HepG2 (cell line): Measurements from ENCODE around the gene SKP2. TPM values are rescaled to one million over a fixed set of nuclear protein-coding genes. Genes with fewer than 3 reads are reported as not detected.

Experiments used
- microRNA counts: library from miRNA; unstranded; fragments of <30 nt; microRNA quantifications from one replicate; lab custom pipeline; 2015
- microRNA-seq: library from miRNA; unstranded; fragments of <30 nt; microRNA quantifications from one replicate; pipeline ENCODE4, GENCODE V29; 2020
- polyA plus RNA-seq, 8 experiments: library from polyadenylated mRNA; depleted of rRNA in 3 of 8; stranded (reverse) in 7 of 8; unstranded in 1 of 8; fragments of >200 nt; fragmentation: Illumina TruSeq in 4 of 8; extraction: Trizol in 4 of 8; gene quantifications; 2 replicates each; pipeline versions ENCODE4 v1.2.1 to v1.2.3, GENCODE V29; 2011 to 2016; ENCODE audit warnings: low read depth in 4 of 8, missing spikeins in 1 of 8, mixed read lengths in 1 of 8; ENCODE audit not compliant: insufficient read depth in 1 of 8
- small RNA-seq, 3 experiments: library from RNA; depleted of rRNA; stranded (forward); fragments of <200 nt; gene quantifications; one replicate each; pipeline ENCODE3, GENCODE V24; 2012; ENCODE audit warnings: low read depth in 2 of 3, low replicate concordance in 1 of 3; ENCODE audit not compliant: insufficient read length in 3 of 3, insufficient read depth in 2 of 3
- total RNA-seq, 5 experiments: library from RNA; depleted of rRNA; stranded (reverse); fragments of >200 nt; fragmentation: Illumina TruSeq; extraction: Trizol; gene quantifications; 2 replicates each; pipeline ENCODE4 v1.2.3, GENCODE V29; 2016; ENCODE audit warnings: low read depth in 1 of 5

SKP2 gene
- total and polyA plus RNA-seq, 2 of the 13 experiments (the other 11 are each of a cell fraction or from before 2014, with no cell fraction given) = 29.6 to 84.1 TPM

MicroRNAs encoded within 50 kb of the gene (microRNA counts, 767-probe panel; counts per million panel counts)
- microRNA hsa-miR-580 (lab: Ali Mortazavi, UCI) = not detected

Small RNA genes within 50 kb of the gene (microRNA-seq; reads per million reads assigned to microRNA genes)
- gene MIR580 = 3.7 reads per million, percentile 25 among the genes with 10 or more reads in this experiment

Small RNA genes within 50 kb of the gene (small RNA-seq; reads per million reads assigned to genes)
- gene MIR580 = 0 to 10.1 (median 6.8) reads per million in 3 experiments
- 0 reads per million in 3 experiments for gene RNU6-1305P

Other genes starting within 250 kb of the SKP2 start
- gene CAPSL, start 213.5 kb upstream of the SKP2 start, total RNA-seq (2016; rRNA removed; fragmentation: Illumina TruSeq; extraction: Trizol) = not detected in 2 replicates
- not detected in 2 replicates for gene CAPSL, start 213.5 kb upstream of the SKP2 start, polyA plus RNA-seq (2011; rRNA removed)
- not detected in 2 replicates for gene UGT3A1, start 160.7 kb upstream of the SKP2 start, total RNA-seq (2016; rRNA removed; fragmentation: Illumina TruSeq; extraction: Trizol)
- not detected in 2 replicates for gene UGT3A1, start 160.7 kb upstream of the SKP2 start, polyA plus RNA-seq (2011; rRNA removed)
- not detected in 2 replicates for gene UGT3A2, start 85.2 kb upstream of the SKP2 start, total RNA-seq (2016; rRNA removed; fragmentation: Illumina TruSeq; extraction: Trizol)
- gene UGT3A2, start 85.2 kb upstream of the SKP2 start, polyA plus RNA-seq (2011; rRNA removed) = not detected in 2 replicates
- gene LMBRD2, start 224 bp upstream of the SKP2 start, total RNA-seq (2016; rRNA removed; fragmentation: Illumina TruSeq; extraction: Trizol) = 1.8 and 4.7 TPM in 2 replicates
- gene LMBRD2, start 224 bp upstream of the SKP2 start, polyA plus RNA-seq (2011; rRNA removed) = 2.0 TPM in 2 replicates
- 71.4 and 94.9 TPM in 2 replicates for gene NADK2, start 89.8 kb downstream of the SKP2 start, total RNA-seq (2016; rRNA removed; fragmentation: Illumina TruSeq; extraction: Trizol)
- gene NADK2, start 89.8 kb downstream of the SKP2 start, polyA plus RNA-seq (2011; rRNA removed) = 13.9 and 14.6 TPM in 2 replicates
- gene RANBP3L, start 149.8 kb downstream of the SKP2 start, total RNA-seq (2016; rRNA removed; fragmentation: Illumina TruSeq; extraction: Trizol) = 0.09 TPM in 1 of 2 replicates, not detected in the other
- gene RANBP3L, start 149.8 kb downstream of the SKP2 start, polyA plus RNA-seq (2011; rRNA removed) = not detected in 2 replicates